Measurements from ENCODE around the gene TBC1D9B. TPM values are rescaled to one million over a fixed set of nuclear protein-coding genes. Genes with fewer than 3 reads are reported as not detected.
A peak's percentile ranks its signal among the peaks of the same experiment; 100 is the strongest.

Gene TBC1D9B
- total and polyA plus RNA-seq, 2 of the 13 experiments (the other 11 are each of a cell fraction or from before 2014, with no cell fraction given) = 35.0 to 50.0 TPM

- TF ChIP-seq SOX6 (IDR thresholded peaks at IDR 0.05) (no peak), SOX6 (CRISPR knock-in tag; IDR thresholded peaks at IDR 0.05) (peak; percentile 21; the same call in 1 of the 2 replicates), PAX8 (CRISPR knock-in tag; IDR thresholded peaks at IDR 0.05; ENCODE audit: borderline replicate concordance) (no peak), ZSCAN5A (CRISPR knock-in tag; IDR thresholded peaks at IDR 0.05; ENCODE audit: borderline replicate concordance) (0 out of 2 replicates have a peak, but pooled peaks have one; percentile 51), ZBTB8A (CRISPR knock-in tag; IDR thresholded peaks at IDR 0.05; ENCODE audit: borderline replicate concordance, low read depth) (no peak), ATF1 (CRISPR knock-in tag; IDR thresholded peaks at IDR 0.05) (no peak), ZNF383 (CRISPR knock-in tag; IDR thresholded peaks at IDR 0.05; ENCODE audit: borderline replicate concordance) (no peak), CERS6 (CRISPR knock-in tag; IDR thresholded peaks at IDR 0.05) (no peak), HOXA9 (CRISPR knock-in tag; IDR thresholded peaks at IDR 0.05; ENCODE audit: borderline replicate concordance) (no peak), ZNF816 (CRISPR knock-in tag; IDR thresholded peaks at IDR 0.05; ENCODE audit: borderline replicate concordance) (peak; percentile 73; the same call in 1 of the 2 replicates), ZNF552 (CRISPR knock-in tag; IDR thresholded peaks at IDR 0.05; ENCODE audit: borderline replicate concordance) (no peak), PRDM15 (CRISPR knock-in tag; IDR thresholded peaks at IDR 0.05) (no peak), MXD1 (CRISPR knock-in tag; IDR thresholded peaks at IDR 0.05) (no peak; the same call in none of the 2 replicates), HHEX (CRISPR knock-in tag; IDR thresholded peaks at IDR 0.05) (no peak)
Observed at GRCh38 chr5:179820483-179821297, 87.0 kb downstream of the TBC1D9B start, which contains the start of gene SQSTM1 (continued).

All from HepG2 (cell line).